T-helper 1 cell treated with Interleukin-12 subunit alpha and Interleukin-12 subunit beta and Interleukin-4 antibody, amounts not matched to agents 30 μg/mL and 1 μg/mL, for 36 hours (primary cell): ENCODE measurements around the gene NAMPT.

Experiments used
- H3K27ac Mint-ChIP-seq: one replicate; pipeline ENCODE4 v1.8.0; 2021; ENCODE audit warnings: mild to moderate bottlenecking, mixed read lengths
- H3K27me3 Mint-ChIP-seq: one replicate; pipeline ENCODE4 v1.8.0; 2021; ENCODE audit warnings: low read depth, mixed read lengths
- H3K36me3 Mint-ChIP-seq: one replicate; pipeline ENCODE4 v1.8.0; 2021; ENCODE audit warnings: low read depth, mixed read lengths
- H3K4me1 Mint-ChIP-seq: one replicate; pipeline ENCODE4 v1.8.0; 2021; ENCODE audit warnings: low read depth, mixed read lengths
- H3K4me3 Mint-ChIP-seq: one replicate; pipeline ENCODE4 v1.8.0; 2021; ENCODE audit warnings: mild to moderate bottlenecking, moderate library complexity, mixed read lengths
- H3K9me3 Mint-ChIP-seq: one replicate; pipeline ENCODE4 v1.8.0; 2021; ENCODE audit warnings: mixed read lengths

The NAMPT gene

GRCh38 chr7:106273009-106273668 is 11.6 kb downstream of the NAMPT start:
- H3K36me3 Mint-ChIP-seq, result peaks cover 42% of the 10 kb centered on the region
- no peak overlapping the region for H3K4me3 Mint-ChIP-seq

GRCh38 chr7:106270122-106270977 is 14.4 kb downstream of the NAMPT start:
- Mint-ChIP-seq H3K36me3 (peaks cover 53% of the 10 kb centered on the region), H3K27ac (no peak overlapping the region), H3K4me1 (peaks cover 9% of the 10 kb centered on the region), H3K4me3 (no peak overlapping the region), H3K27me3 (no peaks in the 10 kb centered on the region), H3K9me3 (no peaks in the 10 kb centered on the region)

More at GRCh38 chr7:106273009-106273668, 11.6 kb downstream of the NAMPT start:
- no peaks in the 10 kb centered on the region for H3K27me3 Mint-ChIP-seq
- H3K4me1 Mint-ChIP-seq, result peaks cover 17% of the 10 kb centered on the region
- no peaks in the 10 kb centered on the region for H3K9me3 Mint-ChIP-seq
- no peak overlapping the region for H3K27ac Mint-ChIP-seq

GRCh38 chr7:106269254-106269961 is 15.4 kb downstream of the NAMPT start:
- H3K27ac Mint-ChIP-seq, result no peak overlapping the region
- no peak overlapping the region for H3K4me3 Mint-ChIP-seq
- no peaks in the 10 kb centered on the region for H3K27me3 Mint-ChIP-seq
- no peaks in the 10 kb centered on the region for H3K9me3 Mint-ChIP-seq
- peaks cover 55% of the 10 kb centered on the region for H3K36me3 Mint-ChIP-seq
- peaks cover 7% of the 10 kb centered on the region for H3K4me1 Mint-ChIP-seq

- Mint-ChIP-seq H3K27me3 (no peaks in the 10 kb centered on the region), H3K4me3 (no peak overlapping the region), H3K36me3 (peaks cover 59% of the 10 kb centered on the region), H3K9me3 (no peaks in the 10 kb centered on the region), H3K4me1 (peaks cover 9% of the 10 kb centered on the region), H3K27ac (no peak overlapping the region)
Observed at GRCh38 chr7:106265133-106265532, 19.6 kb downstream of the NAMPT start.

GRCh38 chr7:106262221-106262881 is 22.4 kb downstream of the NAMPT start:
- H3K4me1 Mint-ChIP-seq, result peaks cover 14% of the 10 kb centered on the region
- no peak overlapping the region for H3K4me3 Mint-ChIP-seq
- H3K27ac Mint-ChIP-seq, result no peak overlapping the region
- peaks cover 61% of the 10 kb centered on the region for H3K36me3 Mint-ChIP-seq
- no peaks in the 10 kb centered on the region for H3K9me3 Mint-ChIP-seq
- no peaks in the 10 kb centered on the region for H3K27me3 Mint-ChIP-seq

GRCh38 chr7:106260136-106260561 is 24.6 kb downstream of the NAMPT start:
- H3K27ac Mint-ChIP-seq, result peak overlapping the region; percentile 22
- no peak overlapping the region for H3K4me3 Mint-ChIP-seq
- no peaks in the 10 kb centered on the region for H3K9me3 Mint-ChIP-seq
- H3K4me1 Mint-ChIP-seq, result peaks cover 17% of the 10 kb centered on the region
- H3K36me3 Mint-ChIP-seq, result peaks cover 53% of the 10 kb centered on the region
- H3K27me3 Mint-ChIP-seq, result no peaks in the 10 kb centered on the region

- H3K4me3 Mint-ChIP-seq, result no peak overlapping the region
- peaks cover 19% of the 10 kb centered on the region for H3K4me1 Mint-ChIP-seq
- H3K27ac Mint-ChIP-seq, result no peak overlapping the region
- H3K9me3 Mint-ChIP-seq, result no peaks in the 10 kb centered on the region
- no peaks in the 10 kb centered on the region for H3K27me3 Mint-ChIP-seq
- peaks cover 51% of the 10 kb centered on the region for H3K36me3 Mint-ChIP-seq
Observed at GRCh38 chr7:106258789-106259188, 26.0 kb downstream of the NAMPT start.

GRCh38 chr7:106257752-106258151 is 27.0 kb downstream of the NAMPT start:
- Mint-ChIP-seq H3K4me3 (no peak overlapping the region), H3K27me3 (no peaks in the 10 kb centered on the region), H3K9me3 (no peaks in the 10 kb centered on the region), H3K36me3 (peaks cover 52% of the 10 kb centered on the region), H3K4me1 (peaks cover 19% of the 10 kb centered on the region), H3K27ac (no peak overlapping the region)

- Mint-ChIP-seq H3K4me3 (no peak overlapping the region), H3K36me3 (peaks cover 52% of the 10 kb centered on the region), H3K9me3 (no peaks in the 10 kb centered on the region), H3K27ac (no peak overlapping the region), H3K27me3 (no peaks in the 10 kb centered on the region), H3K4me1 (peaks cover 16% of the 10 kb centered on the region)
Observed at GRCh38 chr7:106256144-106256543, 28.6 kb downstream of the NAMPT start.

GRCh38 chr7:106255246-106255645 is 29.5 kb downstream of the NAMPT start:
- peaks cover 53% of the 10 kb centered on the region for H3K36me3 Mint-ChIP-seq
- peaks cover 11% of the 10 kb centered on the region for H3K4me1 Mint-ChIP-seq
- H3K4me3 Mint-ChIP-seq, result no peak overlapping the region
- no peaks in the 10 kb centered on the region for H3K9me3 Mint-ChIP-seq
- no peak overlapping the region for H3K27ac Mint-ChIP-seq
- H3K27me3 Mint-ChIP-seq, result no peaks in the 10 kb centered on the region

- Mint-ChIP-seq H3K9me3 (no peaks in the 10 kb centered on the region), H3K4me1 (peaks cover 8% of the 10 kb centered on the region), H3K27ac (no peak overlapping the region), H3K4me3 (no peak overlapping the region), H3K27me3 (no peaks in the 10 kb centered on the region), H3K36me3 (peaks cover 49% of the 10 kb centered on the region)
Observed at GRCh38 chr7:106254525-106255116, 30.2 kb downstream of the NAMPT start.

GRCh38 chr7:106252568-106252967 is 32.2 kb downstream of the NAMPT start:
- Mint-ChIP-seq H3K4me1 (peaks cover 5% of the 10 kb centered on the region), H3K27ac (no peak overlapping the region), H3K9me3 (peaks cover under 1% of the 10 kb centered on the region), H3K4me3 (no peak overlapping the region), H3K27me3 (no peaks in the 10 kb centered on the region), H3K36me3 (peaks cover 52% of the 10 kb centered on the region)

GRCh38 chr7:106249488-106249887 is 35.3 kb downstream of the NAMPT start:
- no peaks in the 10 kb centered on the region for H3K27me3 Mint-ChIP-seq
- no peak overlapping the region for H3K27ac Mint-ChIP-seq
- H3K4me1 Mint-ChIP-seq, result peaks cover 2% of the 10 kb centered on the region
- H3K36me3 Mint-ChIP-seq, result peaks cover 47% of the 10 kb centered on the region
- H3K9me3 Mint-ChIP-seq, result peaks cover 10% of the 10 kb centered on the region
- no peak overlapping the region for H3K4me3 Mint-ChIP-seq

GRCh38 chr7:106248600-106248999 is 36.2 kb downstream of the NAMPT start:
- peaks cover 17% of the 10 kb centered on the region for H3K9me3 Mint-ChIP-seq
- H3K4me3 Mint-ChIP-seq, result no peak overlapping the region
- H3K4me1 Mint-ChIP-seq, result no peaks in the 10 kb centered on the region
- peaks cover 43% of the 10 kb centered on the region for H3K36me3 Mint-ChIP-seq
- no peak overlapping the region for H3K27ac Mint-ChIP-seq
- H3K27me3 Mint-ChIP-seq, result peaks cover 4% of the 10 kb centered on the region
